ENCODE data around the gene CAND2.

GRCh38 chr3:12809001-12809400 is 12.5 kb downstream of the CAND2 start:
- TF ChIP-seq RFX5 (IDR thresholded peaks at IDR 0.05; ENCODE audit: low read depth, low read length): no peak
- TF ChIP-seq POLR2A (conservative IDR thresholded peaks at IDR 0.05): no peak
- no peak for TF ChIP-seq CTCF (IDR thresholded peaks at IDR 0.05 in 2 of 3, conservative IDR thresholded peaks at IDR 0.05 in 1 of 3; ENCODE audit: insufficient read depth in 2 of 3, low read depth in 1 of 3, low read length in 3 of 3)
- TF ChIP-seq FOXJ3 (CRISPR knock-in tag; IDR thresholded peaks at IDR 0.05): no peak
- no peak for TF ChIP-seq RAD21 (CRISPR knock-in tag; conservative IDR thresholded peaks at IDR 0.05 in 1 of 2, IDR thresholded peaks at IDR 0.05 in 1 of 2)
- no peak for TF ChIP-seq MYC (IDR thresholded peaks at IDR 0.05; ENCODE audit: low read depth, low read length)
- TF ChIP-seq MYC (CRISPR knock-in tag; IDR thresholded peaks at IDR 0.05; ENCODE audit: borderline replicate concordance, low read depth): no peak
- no peak for TF ChIP-seq POLR2AphosphoS5 (IDR thresholded peaks at IDR 0.05; ENCODE audit: control insufficient read depth, insufficient read depth, low read depth, low read length)
- TF ChIP-seq TEAD4 (IDR thresholded peaks at IDR 0.05; ENCODE audit: low read length): no peak
- no peak for TF ChIP-seq TEAD4 (CRISPR knock-in tag; IDR thresholded peaks at IDR 0.05; ENCODE audit: borderline replicate concordance)
- no peak for TF ChIP-seq ARHGAP35 (IDR thresholded peaks at IDR 0.05; ENCODE audit: partially characterized antibody)

Measured in K562 (cell line).